HepG2 (cell line): ENCODE data around the gene P2RX6. TPM values are rescaled to one million over a fixed set of nuclear protein-coding genes. Genes with fewer than 3 reads are reported as not detected.

ENCODE experiments used
- ATF7-NPFF ChIP-seq: sonication (generic); formaldehyde crosslinking; IDR thresholded peaks from 2 replicates; pipeline ENCODE4 v1.8.1; 2023; ENCODE audit warnings: mild to moderate bottlenecking, low read depth, missing genetic modification reagents, moderate library complexity
- HOXA5 ChIP-seq: sonication (generic); formaldehyde crosslinking; IDR thresholded peaks from 2 replicates; pipeline ENCODE4 v1.4.0; 2020; ENCODE audit warnings: missing genetic modification reagents
- KLF12 ChIP-seq: sonication (generic); formaldehyde crosslinking; IDR thresholded peaks from 2 replicates; pipeline ENCODE4 v1.4.0; 2020; ENCODE audit warnings: missing genetic modification reagents, borderline replicate concordance
- KMT2B ChIP-seq: IDR thresholded peaks from 2 replicates; pipeline ENCODE4 v1.6.1; 2016; ENCODE audit warnings: missing genetic modification reagents, missing compliant biosample characterization
- NCOA5 ChIP-seq: sonication (generic); formaldehyde crosslinking; IDR thresholded peaks from 2 replicates; pipeline ENCODE4 v1.4.0; 2020; ENCODE audit warnings: missing genetic modification reagents
- REPIN1 ChIP-seq: sonication (generic); formaldehyde crosslinking; IDR thresholded peaks from 2 replicates; pipeline ENCODE4 v1.8.0; 2022; ENCODE audit warnings: missing genetic modification reagents, low read depth, mild to moderate bottlenecking, borderline replicate concordance
- SP140L ChIP-seq: sonication (generic); formaldehyde crosslinking; IDR thresholded peaks from 2 replicates; pipeline ENCODE4 v1.4.0; 2020; ENCODE audit warnings: missing genetic modification reagents, borderline replicate concordance
- SRY ChIP-seq: sonication (generic); formaldehyde crosslinking; IDR thresholded peaks from 2 replicates; pipeline ENCODE4 v1.8.0; 2022; ENCODE audit warnings: mild to moderate bottlenecking, missing genetic modification reagents
- STAG1 ChIP-seq: sonication (generic); formaldehyde crosslinking; IDR thresholded peaks from 2 replicates; pipeline ENCODE4 v1.4.0; 2020; ENCODE audit warnings: missing genetic modification reagents
- TEAD3 ChIP-seq: optimal IDR thresholded peaks from 2 replicates; pipeline ENCODE3; 2016; ENCODE audit warnings: borderline replicate concordance
- ZFP1 ChIP-seq: IDR thresholded peaks from 2 replicates; pipeline ENCODE4 v1.6.1; 2016
- ZNF10 ChIP-seq: sonication (generic); formaldehyde crosslinking; IDR thresholded peaks from 2 replicates; pipeline ENCODE4 v1.4.0; 2020; ENCODE audit warnings: mild to moderate bottlenecking, low read depth, missing genetic modification reagents, borderline replicate concordance
- ZNF136 ChIP-seq: sonication (generic); formaldehyde crosslinking; IDR thresholded peaks from 2 replicates; pipeline ENCODE4 v1.8.1; 2022; ENCODE audit warnings: low read depth, mild to moderate bottlenecking, moderate library complexity, missing genetic modification reagents
- ZNF232 ChIP-seq: sonication (generic); formaldehyde crosslinking; IDR thresholded peaks from 2 replicates; pipeline ENCODE4 v1.4.0; 2020; ENCODE audit warnings: missing genetic modification reagents, borderline replicate concordance
- ZNF256 ChIP-seq: sonication (generic); formaldehyde crosslinking; conservative IDR thresholded peaks from 2 replicates; pipeline ENCODE4 v1.4.0; 2020; ENCODE audit warnings: missing genetic modification reagents
- ZNF329 ChIP-seq: sonication (generic); formaldehyde crosslinking; IDR thresholded peaks from 2 replicates; pipeline ENCODE4 v1.9.0; 2021; ENCODE audit warnings: low read depth, mild to moderate bottlenecking, missing genetic modification reagents
- ZNF430 ChIP-seq: sonication (generic); formaldehyde crosslinking; IDR thresholded peaks from 2 replicates; pipeline ENCODE4 v1.9.0; 2021; ENCODE audit warnings: mild to moderate bottlenecking, missing genetic modification reagents
- ZNF652 ChIP-seq: IDR thresholded peaks from 2 replicates; pipeline ENCODE4 v1.6.1; 2016; ENCODE audit warnings: low read depth, borderline replicate concordance
- ZSCAN21 ChIP-seq: sonication (generic); formaldehyde crosslinking; IDR thresholded peaks from 2 replicates; pipeline ENCODE4 v1.8.0; 2022; ENCODE audit warnings: mild to moderate bottlenecking, missing genetic modification reagents, moderate library complexity, borderline replicate concordance
- polyA plus RNA-seq, 8 experiments: library from polyadenylated mRNA; depleted of rRNA in 3 of 8; stranded (reverse) in 7 of 8; unstranded in 1 of 8; fragments of >200 nt; fragmentation: Illumina TruSeq in 4 of 8; extraction: Trizol in 4 of 8; gene quantifications; 2 replicates each; pipeline versions ENCODE4 v1.2.1 to v1.2.3, GENCODE V29; 2011 to 2016; ENCODE audit warnings: low read depth in 4 of 8, missing spikeins in 1 of 8, mixed read lengths in 1 of 8; ENCODE audit not compliant: insufficient read depth in 1 of 8
- total RNA-seq, 5 experiments: library from RNA; depleted of rRNA; stranded (reverse); fragments of >200 nt; fragmentation: Illumina TruSeq; extraction: Trizol; gene quantifications; 2 replicates each; pipeline ENCODE4 v1.2.3, GENCODE V29; 2016; ENCODE audit warnings: low read depth in 1 of 5
- TF ChIP-seq, protein P1 (sequence below), 2 experiments: fragments of 450-650 bp in 1 of 2; sonication (generic) in 1 of 2; formaldehyde crosslinking; IDR thresholded peaks; 2 replicates each; pipeline versions ENCODE4 v1.5.0 to v1.8.0; 2020 to 2022; ENCODE audit warnings: mild to moderate bottlenecking in 1 of 2, missing genetic modification reagents in 1 of 2
- TF ChIP-seq, protein P2 (sequence below): sonication (generic); formaldehyde crosslinking; IDR thresholded peaks from 2 replicates; pipeline ENCODE4 v1.5.1; 2020; ENCODE audit warnings: mild to moderate bottlenecking, moderate library complexity, missing genetic modification reagents
- TF ChIP-seq, protein P3 (sequence below): sonication (generic); formaldehyde crosslinking; IDR thresholded peaks from 2 replicates; pipeline ENCODE4 v1.9.0; 2021; ENCODE audit warnings: missing genetic modification reagents, borderline replicate concordance
- TF ChIP-seq, protein P4 (sequence below): IDR thresholded peaks from 2 replicates; pipeline ENCODE4 v1.6.1; 2016

P2RX6 gene
- total and polyA plus RNA-seq, 2 of the 13 experiments (the other 11 are each of a cell fraction or from before 2014, with no cell fraction given) = 0.04 to 0.12 TPM

DNA sequence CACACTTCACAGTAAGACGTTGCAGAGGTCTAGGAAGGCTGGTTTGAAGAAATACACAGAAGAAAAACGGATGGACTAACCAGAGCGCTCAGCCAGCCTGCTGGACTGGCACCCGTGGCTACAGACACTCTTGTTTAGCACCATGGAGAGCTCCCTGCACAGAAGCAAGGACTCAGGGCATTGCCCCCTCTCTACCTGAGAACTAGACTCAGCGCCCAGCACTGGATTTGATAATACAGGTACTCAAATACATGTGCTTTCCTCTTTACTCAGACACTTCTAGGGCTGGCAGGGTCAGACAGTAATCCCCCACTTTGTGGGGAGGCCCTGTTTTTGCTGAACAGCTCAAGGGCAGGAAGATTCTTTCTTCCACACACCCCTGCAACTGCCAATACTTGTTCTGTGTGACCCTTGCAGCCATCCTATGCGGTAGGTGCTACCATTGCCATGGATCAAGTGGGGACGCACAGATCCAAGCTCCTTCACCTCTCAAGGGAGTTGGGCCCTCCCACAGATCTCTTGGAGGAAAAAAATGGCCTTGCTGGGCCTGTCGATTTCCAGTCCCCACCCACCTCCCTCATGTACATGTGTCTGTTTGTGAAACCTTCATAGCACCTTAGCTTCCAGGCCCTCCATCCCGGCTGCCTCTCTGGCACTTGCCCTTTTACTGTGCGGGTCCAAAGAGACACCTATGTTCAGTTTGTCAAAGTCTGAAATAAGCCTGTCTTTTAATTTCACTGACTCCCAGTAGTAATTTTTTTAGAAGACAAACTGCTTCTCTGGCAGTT, 5.1 kb upstream of the P2RX6 start (continued):
- peak; percentile 62 for TF ChIP-seq KMT2B (CRISPR knock-in tag)
- TF ChIP-seq ZNF329 (CRISPR knock-in tag) = 0 out of 2 replicates have a peak, but pooled peaks have one; percentile 59
- 0 out of 2 replicates have a peak, but pooled peaks have one; percentile 36 for TF ChIP-seq ZNF652
- no peak for TF ChIP-seq ZNF136 (CRISPR knock-in tag)
- TF ChIP-seq ATF7-NPFF (CRISPR knock-in tag) = peak; percentile 65
- peak; percentile 97 for TF ChIP-seq ZNF232 (CRISPR knock-in tag)
- TF ChIP-seq, protein P1, sequence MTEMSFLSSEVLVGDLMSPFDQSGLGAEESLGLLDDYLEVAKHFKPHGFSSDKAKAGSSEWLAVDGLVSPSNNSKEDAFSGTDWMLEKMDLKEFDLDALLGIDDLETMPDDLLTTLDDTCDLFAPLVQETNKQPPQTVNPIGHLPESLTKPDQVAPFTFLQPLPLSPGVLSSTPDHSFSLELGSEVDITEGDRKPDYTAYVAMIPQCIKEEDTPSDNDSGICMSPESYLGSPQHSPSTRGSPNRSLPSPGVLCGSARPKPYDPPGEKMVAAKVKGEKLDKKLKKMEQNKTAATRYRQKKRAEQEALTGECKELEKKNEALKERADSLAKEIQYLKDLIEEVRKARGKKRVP (CRISPR knock-in tag; IDR thresholded peaks at IDR 0.05) = no peak
- TF ChIP-seq SP140L (CRISPR knock-in tag) = peak; percentile 69; the same call in 1 of the 2 replicates
- 0 out of 2 replicates have a peak, but pooled peaks have one; percentile 30 for TF ChIP-seq ZFP1 (CRISPR knock-in tag)
- TF ChIP-seq, protein P2, sequence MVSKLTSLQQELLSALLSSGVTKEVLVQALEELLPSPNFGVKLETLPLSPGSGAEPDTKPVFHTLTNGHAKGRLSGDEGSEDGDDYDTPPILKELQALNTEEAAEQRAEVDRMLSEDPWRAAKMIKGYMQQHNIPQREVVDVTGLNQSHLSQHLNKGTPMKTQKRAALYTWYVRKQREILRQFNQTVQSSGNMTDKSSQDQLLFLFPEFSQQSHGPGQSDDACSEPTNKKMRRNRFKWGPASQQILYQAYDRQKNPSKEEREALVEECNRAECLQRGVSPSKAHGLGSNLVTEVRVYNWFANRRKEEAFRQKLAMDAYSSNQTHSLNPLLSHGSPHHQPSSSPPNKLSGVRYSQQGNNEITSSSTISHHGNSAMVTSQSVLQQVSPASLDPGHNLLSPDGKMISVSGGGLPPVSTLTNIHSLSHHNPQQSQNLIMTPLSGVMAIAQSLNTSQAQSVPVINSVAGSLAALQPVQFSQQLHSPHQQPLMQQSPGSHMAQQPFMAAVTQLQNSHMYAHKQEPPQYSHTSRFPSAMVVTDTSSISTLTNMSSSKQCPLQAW (CRISPR knock-in tag) = 0 out of 2 replicates have a peak, but pooled peaks have one; percentile 30
- TF ChIP-seq, protein P3, sequence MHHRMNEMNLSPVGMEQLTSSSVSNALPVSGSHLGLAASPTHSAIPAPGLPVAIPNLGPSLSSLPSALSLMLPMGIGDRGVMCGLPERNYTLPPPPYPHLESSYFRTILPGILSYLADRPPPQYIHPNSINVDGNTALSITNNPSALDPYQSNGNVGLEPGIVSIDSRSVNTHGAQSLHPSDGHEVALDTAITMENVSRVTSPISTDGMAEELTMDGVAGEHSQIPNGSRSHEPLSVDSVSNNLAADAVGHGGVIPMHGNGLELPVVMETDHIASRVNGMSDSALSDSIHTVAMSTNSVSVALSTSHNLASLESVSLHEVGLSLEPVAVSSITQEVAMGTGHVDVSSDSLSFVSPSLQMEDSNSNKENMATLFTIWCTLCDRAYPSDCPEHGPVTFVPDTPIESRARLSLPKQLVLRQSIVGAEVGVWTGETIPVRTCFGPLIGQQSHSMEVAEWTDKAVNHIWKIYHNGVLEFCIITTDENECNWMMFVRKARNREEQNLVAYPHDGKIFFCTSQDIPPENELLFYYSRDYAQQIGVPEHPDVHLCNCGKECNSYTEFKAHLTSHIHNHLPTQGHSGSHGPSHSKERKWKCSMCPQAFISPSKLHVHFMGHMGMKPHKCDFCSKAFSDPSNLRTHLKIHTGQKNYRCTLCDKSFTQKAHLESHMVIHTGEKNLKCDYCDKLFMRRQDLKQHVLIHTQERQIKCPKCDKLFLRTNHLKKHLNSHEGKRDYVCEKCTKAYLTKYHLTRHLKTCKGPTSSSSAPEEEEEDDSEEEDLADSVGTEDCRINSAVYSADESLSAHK (CRISPR knock-in tag) = 0 out of 2 replicates have a peak, but pooled peaks have one; percentile 81
- TF ChIP-seq ZSCAN21 (CRISPR knock-in tag) = 0 out of 2 replicates have a peak, but pooled peaks have one; percentile 60
- TF ChIP-seq HOXA5 (CRISPR knock-in tag) = peak; percentile 84
- 0 out of 2 replicates have a peak, but pooled peaks have one; percentile 72 for TF ChIP-seq KLF12 (CRISPR knock-in tag)
- peak; percentile 62; the same call in 1 of the 2 replicates for TF ChIP-seq ZNF256 (CRISPR knock-in tag)
- peak; percentile 83; the same call in 1 of the 2 replicates for TF ChIP-seq ZNF430 (CRISPR knock-in tag)
- no peak for TF ChIP-seq ZNF10 (CRISPR knock-in tag)
- no peak for TF ChIP-seq REPIN1
- TF ChIP-seq STAG1 (CRISPR knock-in tag) = no peak; the same call in 1 of the 2 replicates
- no peak for TF ChIP-seq NCOA5 (CRISPR knock-in tag)
- TF ChIP-seq SRY (CRISPR knock-in tag) = peak; percentile 54; the same call in 1 of the 2 replicates
- TF ChIP-seq TEAD3 = peak; percentile 52
- TF ChIP-seq, protein P4, sequence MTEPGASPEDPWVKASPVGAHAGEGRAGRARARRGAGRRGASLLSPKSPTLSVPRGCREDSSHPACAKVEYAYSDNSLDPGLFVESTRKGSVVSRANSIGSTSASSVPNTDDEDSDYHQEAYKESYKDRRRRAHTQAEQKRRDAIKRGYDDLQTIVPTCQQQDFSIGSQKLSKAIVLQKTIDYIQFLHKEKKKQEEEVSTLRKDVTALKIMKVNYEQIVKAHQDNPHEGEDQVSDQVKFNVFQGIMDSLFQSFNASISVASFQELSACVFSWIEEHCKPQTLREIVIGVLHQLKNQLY (CRISPR knock-in tag) = 0 out of 2 replicates have a peak, but pooled peaks have one; percentile 39
